GM19395 (cell line): Measurements from ENCODE around the gene PDK4.
"Not testable (repeated sequence)": the region's sequence is repeated elsewhere in the genome, so short reads cannot be mapped to it uniquely, and the experiment has no call there.

Source experiments
- ATAC-seq: cut with Tn5 transposase; IDR thresholded peaks from one replicate; pipeline ENCODE4 v1.9.1; 2021; ENCODE audit warnings: mild to moderate bottlenecking, moderate library complexity; ENCODE audit not compliant: unreplicated experiment

PDK4 gene

DNA sequence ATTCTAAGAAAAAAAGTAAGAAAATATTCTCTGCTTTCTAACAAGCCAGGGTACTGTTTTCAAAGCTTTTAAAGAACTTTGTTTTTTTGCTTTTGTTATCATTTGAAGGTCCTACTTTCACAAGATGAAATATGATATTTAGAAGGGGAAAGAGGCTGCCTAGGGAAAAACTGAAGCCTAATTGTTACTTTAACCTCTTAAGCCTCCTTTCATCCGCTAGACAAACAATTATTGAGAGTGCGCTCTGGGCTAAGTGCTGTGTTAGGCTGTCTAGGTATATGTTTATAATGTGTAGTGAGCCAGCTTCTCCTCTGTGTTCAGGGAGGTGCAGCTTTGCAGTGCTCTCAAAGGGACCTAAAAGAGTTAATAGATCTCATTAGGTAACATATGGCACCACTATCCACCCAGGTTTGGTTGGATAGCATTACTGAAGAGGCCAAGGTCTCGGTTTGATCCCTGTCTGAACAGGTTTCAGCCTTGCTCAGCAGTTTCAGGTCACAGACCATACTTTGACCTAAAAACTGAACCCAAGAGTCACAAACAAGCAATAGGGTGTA lies 17.9 kb downstream of the PDK4 start:
- no peak for ATAC-seq

DNA sequence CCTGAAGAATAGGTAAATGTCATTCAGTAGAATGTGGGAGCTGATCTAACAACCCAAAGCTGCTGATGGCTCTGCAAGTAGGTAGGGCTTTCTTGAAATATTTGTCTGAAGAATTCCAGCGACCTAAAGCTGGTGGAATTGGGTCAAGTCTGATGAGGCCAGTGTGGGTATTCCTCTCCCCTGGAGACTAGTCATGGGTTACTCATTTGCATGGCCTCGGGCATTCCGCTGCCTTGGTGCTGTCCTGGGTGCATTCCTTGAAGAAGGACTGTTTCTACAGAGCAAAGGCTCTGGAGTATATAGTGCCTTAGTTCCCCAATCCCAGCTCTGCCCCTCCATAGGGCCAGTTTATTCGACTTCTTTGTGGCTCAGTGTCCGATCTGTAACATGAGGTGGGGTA lies 19.2 kb downstream of the PDK4 start:
- no peak for ATAC-seq

DNA sequence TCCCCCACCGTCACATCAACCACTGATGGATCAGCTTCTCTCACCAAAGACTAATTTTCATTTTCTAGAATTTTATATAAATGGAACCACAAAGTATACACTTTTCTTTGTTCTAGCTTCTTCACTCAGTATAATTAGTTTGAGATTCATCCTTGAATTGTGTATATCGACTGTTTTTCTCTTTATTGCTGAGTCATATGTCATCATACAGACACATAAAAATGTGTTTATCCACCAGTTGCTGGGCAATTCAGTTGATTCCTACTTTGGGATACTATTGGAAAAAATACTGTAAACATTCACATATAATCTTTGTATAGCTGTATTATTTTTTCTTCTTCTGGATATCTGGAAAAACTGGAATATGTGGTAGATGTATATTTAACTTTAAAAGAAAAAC lies 26.6 kb downstream of the PDK4 start:
- ATAC-seq = no peak

DNA sequence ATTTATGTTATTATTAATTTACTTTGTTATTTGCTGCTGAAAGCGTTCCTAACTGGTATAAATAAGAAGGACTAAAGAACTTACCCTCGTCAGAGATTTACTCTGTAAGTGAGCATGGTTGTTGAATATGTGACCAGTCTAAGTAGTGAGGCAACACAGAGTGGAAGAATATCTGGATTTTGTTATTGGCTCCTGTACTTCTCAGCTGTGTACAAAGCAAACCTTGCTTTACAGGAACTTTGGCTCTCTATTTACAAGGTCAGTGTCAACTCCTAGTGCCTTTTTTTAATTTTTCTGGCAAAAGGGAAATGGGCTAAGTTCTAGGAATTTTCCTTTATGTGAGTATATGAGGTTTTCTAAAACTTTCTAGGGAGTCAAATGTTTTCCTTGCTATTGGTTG lies 35.6 kb downstream of the PDK4 start:
- ATAC-seq = no peak

DNA sequence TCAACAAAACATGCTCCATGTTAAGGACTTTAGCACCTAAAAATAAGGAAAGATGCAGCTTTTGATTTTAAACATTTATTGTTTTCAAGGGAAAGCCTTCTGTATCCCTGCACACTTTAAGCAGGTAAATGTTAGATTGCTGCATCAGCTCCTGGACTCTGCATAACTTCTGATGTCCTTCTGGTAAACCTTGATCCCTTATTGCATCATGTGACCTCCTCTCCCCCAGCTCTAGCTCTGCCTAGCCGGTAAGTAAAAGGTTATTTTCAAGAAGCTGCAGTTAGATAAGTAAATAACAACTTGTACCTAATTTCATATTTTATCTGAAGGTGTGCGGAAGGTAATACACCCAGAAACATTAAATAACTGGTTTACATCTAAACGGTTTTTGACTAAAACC lies 37.5 kb downstream of the PDK4 start:
- no peak for ATAC-seq

DNA sequence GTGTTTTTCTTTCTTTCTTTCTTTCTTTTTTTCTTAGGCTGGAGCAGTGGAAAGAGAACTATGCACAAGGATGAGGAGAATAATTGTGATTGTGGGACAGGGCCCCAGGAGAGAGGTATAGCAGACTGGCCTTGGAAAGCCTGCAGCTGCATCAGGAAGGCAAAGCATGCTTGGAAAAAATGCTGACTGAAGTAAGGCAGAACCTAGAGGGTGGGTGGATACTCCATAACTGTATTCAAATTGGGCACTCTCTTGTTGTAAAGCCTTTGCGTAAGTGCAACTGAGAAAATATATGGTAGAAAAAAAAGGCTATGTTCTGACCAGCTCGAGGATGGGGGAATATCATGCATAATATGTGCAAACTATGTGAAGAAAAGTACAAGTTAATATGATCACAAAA lies 39.5 kb downstream of the PDK4 start:
- no peak for ATAC-seq

DNA sequence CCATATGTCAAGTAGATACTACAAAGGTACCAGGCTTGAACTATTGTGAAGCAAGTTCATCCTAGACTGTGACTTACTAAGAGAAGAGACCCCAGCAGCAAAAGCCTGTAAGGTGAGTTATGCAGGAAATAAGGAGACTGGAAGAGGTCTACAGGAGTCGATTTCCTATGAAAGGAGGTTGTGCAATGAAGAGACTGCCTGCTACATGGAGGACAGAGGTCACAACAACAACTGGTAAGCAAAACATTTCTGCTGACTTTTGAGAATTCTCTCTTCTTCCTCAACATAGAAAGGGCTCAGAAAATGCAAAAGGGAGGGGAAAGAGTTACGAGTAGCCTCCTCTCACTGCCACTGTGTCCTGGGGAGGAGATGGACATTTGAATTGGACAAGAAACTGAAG lies 42.4 kb downstream of the PDK4 start:
- no peak for ATAC-seq

DNA sequence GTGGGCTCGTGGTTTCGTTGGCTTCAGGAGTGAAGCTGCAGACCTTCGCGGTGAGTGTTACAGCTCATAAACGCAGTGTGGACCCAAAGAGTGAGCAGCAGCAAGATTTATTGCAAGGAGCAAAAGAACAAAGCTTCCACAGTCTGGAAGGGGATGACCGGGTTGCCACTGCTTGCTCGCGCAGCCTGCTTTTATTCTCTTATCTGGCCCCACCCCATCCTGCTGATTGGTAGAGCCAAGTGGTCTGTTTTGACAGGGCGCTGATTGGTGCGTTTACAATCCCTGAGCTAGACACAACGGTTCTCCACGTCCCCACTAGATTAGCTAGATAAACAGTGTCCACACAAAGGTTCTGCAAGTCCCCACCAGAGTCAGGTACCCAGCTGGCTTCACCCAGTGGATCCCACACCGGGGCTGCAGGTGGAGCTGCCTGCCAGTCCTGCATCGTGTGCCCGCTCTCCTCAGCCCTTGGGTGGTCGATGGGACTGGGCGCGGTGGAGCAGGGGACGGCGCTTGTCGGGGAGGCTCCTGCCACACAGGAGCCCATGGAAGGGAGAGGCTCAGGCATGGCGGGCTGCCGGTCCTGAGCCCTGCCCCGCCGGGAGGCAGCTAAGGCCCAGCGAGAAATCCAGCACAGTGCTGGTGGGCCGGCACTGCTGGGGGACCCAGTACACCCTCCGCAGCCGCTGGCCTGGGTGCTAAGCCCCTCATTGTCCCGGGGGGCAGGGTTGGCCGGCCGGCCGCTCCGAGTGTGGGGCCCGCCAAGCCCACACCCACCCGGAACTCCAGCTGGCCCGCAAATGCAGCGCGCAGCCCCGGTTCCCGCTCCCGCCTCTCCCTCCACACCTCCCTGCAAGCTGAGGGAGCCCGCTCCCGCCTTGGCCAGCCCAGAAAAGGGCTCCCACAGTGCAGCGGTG lies 44.0 kb downstream of the PDK4 start:
- ATAC-seq = not testable (repeated sequence)

DNA sequence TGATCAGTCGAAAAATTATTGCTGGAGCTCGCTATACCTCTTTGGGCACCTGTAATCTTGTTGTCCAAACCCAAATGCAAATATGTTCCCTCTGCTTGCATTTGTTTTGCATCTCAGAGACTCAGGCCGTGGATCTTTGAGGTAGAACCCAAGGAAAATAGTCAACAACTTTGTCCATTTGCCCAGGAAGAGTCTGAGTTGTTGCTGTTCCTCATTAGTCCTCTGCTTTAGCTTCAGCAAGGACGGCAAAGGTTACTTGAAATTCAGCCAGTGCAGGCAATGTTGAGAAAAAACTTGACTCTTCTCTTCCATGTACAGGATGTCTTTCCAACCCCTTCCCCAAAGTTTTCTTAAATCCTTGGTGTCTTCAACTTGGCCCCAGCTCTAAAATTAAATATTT lies 45.8 kb downstream of the PDK4 start:
- ATAC-seq = no peak

DNA sequence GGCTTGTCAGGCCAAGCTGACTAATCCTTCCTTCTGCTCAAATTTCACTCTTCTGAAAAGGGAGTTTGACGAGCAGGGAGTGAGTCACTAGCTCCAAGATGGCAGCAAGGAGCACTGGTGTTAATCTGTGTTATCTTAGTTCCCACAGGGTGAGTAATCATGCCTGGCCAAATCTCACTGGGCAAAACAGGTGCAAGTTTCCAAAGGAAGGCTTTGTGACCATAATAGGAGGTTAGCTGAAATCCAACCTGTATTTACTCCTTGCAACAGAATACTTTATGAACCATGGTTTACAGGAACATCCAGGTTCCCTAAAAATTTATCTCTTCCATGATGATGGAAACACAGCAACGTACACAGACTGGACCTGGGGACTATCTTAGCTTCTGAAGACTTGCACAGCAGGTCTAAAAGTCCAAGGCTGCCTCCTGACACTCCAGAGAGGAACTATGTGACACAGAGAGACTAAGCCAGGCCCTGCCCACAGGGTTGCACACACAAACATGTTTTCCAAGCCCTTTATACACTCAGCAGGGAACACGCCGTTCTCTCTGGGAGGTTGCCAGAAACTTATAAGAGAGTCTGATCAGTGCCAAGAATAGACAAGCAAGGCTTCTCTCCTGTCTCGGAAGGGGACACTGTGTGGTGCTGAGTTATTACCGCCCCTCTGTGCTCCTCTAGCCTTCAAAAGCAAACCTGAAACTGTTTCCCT lies 46.3 kb downstream of the PDK4 start:
- ATAC-seq = no peak

DNA sequence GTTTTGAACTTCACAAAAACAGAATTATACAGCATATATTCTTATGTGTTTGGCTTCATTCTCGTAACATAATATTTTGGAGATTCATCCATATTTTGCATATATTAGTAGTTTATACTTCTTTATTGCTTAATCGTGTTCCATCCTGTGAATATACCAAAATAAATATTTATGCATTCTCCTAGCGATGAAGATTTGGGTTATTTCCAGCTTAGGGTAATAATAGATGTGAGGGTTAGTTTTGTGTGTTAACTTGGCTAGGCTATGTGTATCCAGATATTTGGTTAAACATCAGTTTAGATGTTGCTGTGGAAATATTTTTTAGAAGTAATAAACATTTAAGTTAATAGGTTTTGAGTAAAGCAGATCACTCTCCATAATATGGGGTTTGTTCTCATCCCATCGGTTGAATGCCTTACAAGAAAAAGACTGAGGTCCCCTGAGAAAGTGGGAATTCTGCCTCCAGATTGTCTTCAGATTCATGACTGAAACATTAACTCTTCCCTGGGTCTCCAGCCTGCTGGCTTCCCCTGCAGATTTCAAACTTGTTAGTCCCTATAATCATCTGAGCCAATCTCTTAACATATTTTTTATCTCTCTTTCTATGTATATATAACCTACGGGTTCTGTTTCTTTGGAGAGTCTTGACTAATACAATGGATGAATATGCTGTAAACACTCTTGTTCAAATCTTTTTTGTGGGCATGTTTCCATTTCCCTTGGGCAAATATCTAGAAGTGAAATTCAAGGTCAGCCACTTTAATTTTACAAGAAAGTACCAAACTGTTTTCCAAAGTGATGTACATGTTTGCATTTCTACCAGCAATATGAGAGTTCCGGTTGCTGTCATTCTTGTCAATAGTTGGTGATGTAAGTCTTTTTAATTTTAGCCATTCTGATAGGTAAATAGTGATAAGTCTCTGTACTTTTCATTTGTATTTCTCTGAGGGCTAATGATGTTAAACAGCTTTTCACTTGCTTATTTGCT lies 48.7 kb downstream of the PDK4 start:
- ATAC-seq = no peak

DNA sequence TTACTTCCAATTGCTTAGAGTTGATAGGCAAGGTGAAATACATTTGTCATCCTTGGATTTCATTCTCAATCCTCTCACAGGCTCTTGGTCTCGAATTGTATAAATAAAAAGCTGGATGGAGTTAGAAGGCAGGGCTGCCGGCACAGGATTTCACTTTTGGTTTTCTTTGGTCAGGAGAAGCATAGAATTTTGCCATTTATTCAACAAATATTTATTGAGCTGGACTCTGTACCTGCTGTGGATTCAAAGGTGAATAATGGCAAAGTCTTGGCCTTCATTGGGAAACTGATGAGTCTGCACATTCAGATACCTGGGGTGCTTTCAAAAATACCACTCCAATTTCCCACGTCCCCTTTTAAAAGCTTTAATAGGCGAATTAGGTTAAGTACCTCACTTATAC lies 49.7 kb downstream of the PDK4 start:
- no peak for ATAC-seq

DNA sequence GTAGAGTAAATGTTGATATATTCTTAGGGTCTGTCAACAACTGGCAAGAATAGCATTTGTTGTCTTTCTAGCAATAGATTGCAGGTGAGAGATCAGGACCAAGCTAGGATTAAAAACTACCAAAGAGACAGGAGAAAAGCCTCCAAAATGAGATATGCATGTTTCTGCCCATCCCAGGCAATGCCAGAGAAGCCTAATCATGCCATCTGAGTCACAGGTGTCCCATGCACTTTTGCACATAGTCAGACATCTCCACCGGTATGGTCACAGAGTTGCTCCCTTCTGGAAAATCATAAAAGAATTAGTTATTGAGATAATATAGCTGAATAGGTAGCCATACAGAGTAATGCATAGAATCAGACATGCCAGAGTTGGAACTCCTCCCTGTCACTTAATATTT lies 50.6 kb downstream of the PDK4 start:
- no peak for ATAC-seq

DNA sequence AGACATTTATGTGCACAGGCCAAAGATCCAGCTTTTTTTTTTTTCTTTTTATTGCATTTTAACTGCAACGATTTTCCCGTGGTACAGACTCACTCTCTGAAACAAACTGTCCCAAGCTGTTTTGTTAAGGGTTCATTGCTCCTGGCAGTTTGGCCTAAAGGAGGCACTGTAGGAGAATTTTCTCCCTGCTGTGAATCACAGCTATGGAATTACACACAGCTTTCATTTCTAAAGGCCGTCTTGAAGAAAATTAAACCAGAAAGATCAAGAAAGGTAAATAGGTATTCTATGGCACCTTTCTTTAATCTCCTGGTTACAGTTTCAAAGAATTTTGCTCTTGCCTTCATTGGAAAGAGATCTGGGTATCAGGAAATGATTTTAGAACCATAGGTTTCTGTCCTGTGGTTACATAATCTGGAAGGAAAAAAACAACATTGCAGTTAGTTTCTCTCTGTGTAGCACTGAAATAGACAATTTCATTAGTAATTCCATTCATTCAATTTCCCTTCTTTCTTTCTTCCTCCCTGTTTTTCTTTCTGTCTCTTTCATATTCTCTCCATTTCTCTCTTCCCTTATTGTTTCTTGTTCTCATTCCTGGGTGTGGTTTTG lies 51.2 kb downstream of the PDK4 start:
- no peak for ATAC-seq

DNA sequence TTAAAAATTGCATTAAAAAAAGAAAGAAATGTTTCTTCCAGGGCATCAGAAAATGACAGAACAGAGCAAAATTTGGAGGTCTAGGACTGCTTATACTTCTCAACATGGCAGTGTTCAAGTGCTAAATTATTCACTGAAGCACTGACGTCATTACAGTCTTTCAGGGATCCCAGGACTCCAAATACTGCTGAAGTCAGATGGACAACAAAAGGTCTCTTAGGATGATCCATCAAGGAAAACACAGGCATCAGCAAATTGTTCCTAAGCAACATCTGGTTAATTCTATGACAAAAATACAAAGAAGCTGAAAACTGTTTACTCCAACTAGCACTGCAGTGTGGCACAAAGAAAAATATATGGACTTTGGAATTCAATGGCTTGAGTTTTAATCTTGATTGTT lies 52.1 kb downstream of the PDK4 start:
- no peak for ATAC-seq

DNA sequence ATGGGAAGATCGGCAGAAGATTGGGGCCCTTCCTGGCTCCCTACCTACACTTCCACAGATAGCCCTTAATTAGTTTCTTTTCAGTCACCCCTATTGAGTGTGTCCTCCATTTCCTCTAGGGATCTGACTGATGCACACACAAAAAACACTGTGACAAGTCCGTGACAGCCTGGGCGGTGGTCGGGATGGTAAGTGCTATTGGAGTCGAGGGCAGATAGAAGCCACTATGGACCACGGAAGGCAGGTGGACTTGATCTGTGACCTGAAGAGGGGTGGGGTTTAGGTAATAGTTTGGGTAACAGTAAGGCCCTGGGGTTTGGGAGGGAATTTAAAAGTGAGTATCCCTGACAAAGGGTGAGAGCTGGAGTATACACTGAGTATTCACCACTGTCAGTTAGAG lies 53.0 kb downstream of the PDK4 start:
- no peak for ATAC-seq

DNA sequence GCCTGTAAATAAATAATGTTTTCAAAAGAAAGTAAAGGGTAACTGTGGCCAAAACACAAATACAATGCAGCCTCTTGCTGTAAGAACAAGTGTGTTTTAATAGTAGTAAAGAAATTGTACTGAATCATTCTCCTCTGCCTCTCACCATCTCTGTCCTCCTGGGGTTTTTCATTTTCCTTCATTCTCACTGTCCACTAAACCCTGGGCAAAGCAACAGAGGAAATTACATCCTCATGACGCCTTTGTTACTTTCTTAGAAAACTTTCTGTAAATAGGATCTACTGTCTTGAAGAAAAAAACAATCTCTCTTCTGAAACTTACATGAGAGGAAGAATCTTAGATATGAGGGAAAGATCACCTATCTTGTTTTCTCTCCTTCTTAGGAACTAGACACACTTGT lies 56.0 kb downstream of the PDK4 start:
- ATAC-seq = no peak

DNA sequence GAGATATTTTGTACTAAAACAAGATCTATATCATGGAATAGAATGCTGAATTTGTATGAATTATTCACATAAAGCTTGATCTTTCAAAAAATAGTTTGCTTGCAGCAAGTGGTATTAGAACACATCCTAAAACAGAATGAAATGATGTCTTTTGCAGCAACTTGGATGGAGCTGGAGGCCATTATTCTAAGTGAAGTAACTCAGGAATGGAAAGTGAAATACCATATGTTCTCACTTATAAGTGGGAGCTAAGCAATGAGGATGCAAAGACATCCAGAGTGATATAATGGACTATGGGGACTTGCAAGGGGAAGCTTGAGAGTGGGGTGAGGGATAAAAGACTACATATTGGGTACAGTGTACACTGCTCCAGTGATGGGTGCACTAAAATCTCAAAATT lies 56.9 kb downstream of the PDK4 start:
- ATAC-seq = no peak

DNA sequence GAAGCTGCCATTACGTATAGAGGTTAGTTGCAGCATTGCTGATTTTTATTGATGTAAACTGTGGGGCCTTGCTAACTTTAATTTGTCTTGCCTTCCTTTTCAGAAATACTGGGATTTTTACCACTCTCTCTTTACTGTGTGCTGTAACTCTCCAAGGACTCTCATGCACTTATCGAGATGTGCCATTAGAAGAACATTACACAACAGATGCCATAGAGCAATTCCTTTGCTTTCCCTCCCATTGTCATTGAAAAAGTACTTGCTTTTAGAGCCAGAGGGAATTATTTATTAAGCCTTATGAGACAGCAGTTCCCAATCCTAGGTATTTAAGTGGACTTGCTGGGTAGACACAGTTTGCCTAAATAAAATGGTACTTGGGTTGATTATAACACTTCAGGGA lies 58.8 kb downstream of the PDK4 start:
- ATAC-seq = no peak

DNA sequence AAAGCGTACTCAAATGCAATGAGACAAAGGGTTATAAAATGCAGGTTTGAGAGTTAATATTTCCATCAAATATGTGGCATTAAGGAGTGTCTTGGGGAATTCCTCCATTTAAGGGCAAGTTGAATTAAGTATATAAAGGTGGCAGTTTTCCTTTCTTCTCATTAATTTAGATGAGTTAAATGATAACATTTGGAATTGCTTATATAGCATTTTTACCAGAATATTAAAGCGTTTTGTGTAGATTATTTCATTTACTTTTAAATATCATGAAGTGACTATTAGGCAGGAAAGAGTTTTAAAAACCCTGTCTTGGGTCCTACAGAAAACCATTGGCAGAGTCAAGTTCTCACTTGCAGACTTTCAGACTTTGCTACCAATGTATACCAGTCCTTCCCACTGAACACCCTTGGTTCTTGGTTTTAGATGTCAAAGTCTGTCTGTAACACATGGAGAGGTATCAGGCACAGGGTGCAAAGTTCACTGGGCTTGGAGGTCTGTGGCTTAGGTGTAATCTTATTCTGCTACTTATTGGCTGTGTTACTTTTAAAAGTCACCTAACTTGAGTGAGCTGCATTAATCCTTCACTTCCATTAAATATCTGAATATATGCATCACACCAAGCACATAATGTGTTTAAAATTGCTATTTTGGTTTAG lies 59.5 kb downstream of the PDK4 start:
- ATAC-seq = no peak
